ENCODE results near the gene ZSWIM4. TPM values are rescaled to one million over a fixed set of nuclear protein-coding genes. Genes with fewer than 3 reads are reported as not detected.

The ZSWIM4 gene
- total and polyA plus RNA-seq, 2 of the 13 experiments (the other 11 are each of a cell fraction or from before 2014, with no cell fraction given) = 0.33 to 0.86 TPM

DNA sequence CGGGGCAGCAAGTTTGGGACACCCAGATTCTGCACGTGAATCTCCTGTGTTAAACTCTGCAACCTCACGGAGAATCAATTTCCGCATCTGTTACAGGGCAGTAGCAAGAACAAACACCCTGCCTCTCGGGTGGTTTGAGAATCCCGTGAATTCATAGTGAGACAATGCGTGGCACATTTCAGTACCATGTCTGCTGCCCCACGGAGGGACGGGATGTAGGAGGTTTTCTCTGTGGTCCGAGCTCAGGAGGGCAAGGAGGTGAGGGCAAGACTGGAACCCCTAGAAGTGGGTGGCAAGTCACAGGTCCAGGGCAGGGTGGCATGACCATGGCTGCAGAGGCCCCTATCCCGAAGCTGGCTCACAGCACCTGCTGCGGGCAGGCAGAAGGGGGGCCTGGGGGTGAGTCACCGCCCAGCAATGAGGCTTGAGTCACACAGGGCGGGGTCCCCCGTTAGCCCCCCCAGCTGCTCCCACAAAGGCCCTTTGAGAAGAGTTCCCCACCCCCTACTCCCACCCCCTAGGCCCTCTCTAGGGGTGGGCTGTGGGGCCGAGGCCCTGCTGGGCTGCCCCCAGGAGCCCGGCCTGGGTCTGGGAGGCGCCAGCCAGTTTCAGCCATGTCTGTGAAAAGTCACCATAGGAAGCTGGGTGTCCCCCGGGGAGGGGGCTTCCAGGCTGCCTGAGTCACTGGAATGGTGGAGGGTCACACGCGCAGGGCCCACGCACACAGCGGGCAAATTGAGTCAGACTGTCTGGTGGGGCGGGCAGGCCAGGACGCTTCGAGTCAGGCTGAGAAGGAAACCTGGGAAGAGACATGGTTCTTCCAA is 55.9 kb downstream of the ZSWIM4 start (continued):
- TF ChIP-seq KDM5A (IDR thresholded peaks at IDR 0.05; ENCODE audit: borderline replicate concordance, low read length) (peak; percentile 26; the same call in 1 of the 2 replicates), ZNF646 (CRISPR knock-in tag; IDR thresholded peaks at IDR 0.05) (no peak), XRCC5 (optimal IDR thresholded peaks at IDR 0.05; ENCODE audit: low read length) (peak; percentile 43), ZNF746 (CRISPR knock-in tag; IDR thresholded peaks at IDR 0.05) (peak; percentile 83), SIN3B (IDR thresholded peaks at IDR 0.05; ENCODE audit: low read length) (no peak), DNMT3B (CRISPR knock-in tag; conservative IDR thresholded peaks at IDR 0.05) (0 out of 2 replicates have a peak, but pooled peaks have one; percentile 61), ADNP (CRISPR knock-in tag; IDR thresholded peaks at IDR 0.05) (no peak), GPN1 (CRISPR knock-in tag; IDR thresholded peaks at IDR 0.05; ENCODE audit: borderline replicate concordance) (no peak), HDAC2 (CRISPR knock-in tag; IDR thresholded peaks at IDR 0.05) (peak; percentile 26; the same call in 1 of the 2 replicates), SOX6 (IDR thresholded peaks at IDR 0.05) (no peak), SOX6 (CRISPR knock-in tag; IDR thresholded peaks at IDR 0.05) (peak; percentile 62), ELF3 (CRISPR knock-in tag; IDR thresholded peaks at IDR 0.05) (peak; percentile 3; the same call in 1 of the 2 replicates), ZBTB34 (CRISPR knock-in tag; IDR thresholded peaks at IDR 0.05) (no peak), HNRNPL (IDR thresholded peaks at IDR 0.05; ENCODE audit: low read depth, low read length) (peak; percentile 99), ARID2 (CRISPR knock-in tag; IDR thresholded peaks at IDR 0.05; ENCODE audit: borderline replicate concordance) (0 out of 2 replicates have a peak, but pooled peaks have one; percentile 55), NFIB (CRISPR knock-in tag; IDR thresholded peaks at IDR 0.05; ENCODE audit: borderline replicate concordance) (no peak), YY1 (IDR thresholded peaks at IDR 0.05; ENCODE audit: insufficient read depth, insufficient replicate concordance, low read depth, low read length) (peak; percentile 28)
- TF ChIP-seq, protein P1, sequence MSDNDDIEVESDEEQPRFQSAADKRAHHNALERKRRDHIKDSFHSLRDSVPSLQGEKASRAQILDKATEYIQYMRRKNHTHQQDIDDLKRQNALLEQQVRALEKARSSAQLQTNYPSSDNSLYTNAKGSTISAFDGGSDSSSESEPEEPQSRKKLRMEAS (IDR thresholded peaks at IDR 0.05) = peak; percentile 37; the same call in 1 of the 2 replicates
- TF ChIP-seq, protein P2, sequence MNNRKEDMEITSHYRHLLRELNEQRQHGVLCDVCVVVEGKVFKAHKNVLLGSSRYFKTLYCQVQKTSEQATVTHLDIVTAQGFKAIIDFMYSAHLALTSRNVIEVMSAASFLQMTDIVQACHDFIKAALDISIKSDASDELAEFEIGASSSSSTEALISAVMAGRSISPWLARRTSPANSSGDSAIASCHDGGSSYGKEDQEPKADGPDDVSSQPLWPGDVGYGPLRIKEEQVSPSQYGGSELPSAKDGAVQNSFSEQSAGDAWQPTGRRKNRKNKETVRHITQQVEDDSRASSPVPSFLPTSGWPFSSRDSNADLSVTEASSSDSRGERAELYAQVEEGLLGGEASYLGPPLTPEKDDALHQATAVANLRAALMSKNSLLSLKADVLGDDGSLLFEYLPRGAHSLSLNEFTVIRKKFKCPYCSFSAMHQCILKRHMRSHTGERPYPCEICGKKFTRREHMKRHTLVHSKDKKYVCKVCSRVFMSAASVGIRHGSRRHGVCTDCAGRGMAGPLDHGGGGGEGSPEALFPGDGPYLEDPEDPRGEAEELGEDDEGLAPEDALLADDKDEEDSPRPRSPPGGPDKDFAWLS (CRISPR knock-in tag; IDR thresholded peaks at IDR 0.05; ENCODE audit: borderline replicate concordance) = no peak
